ENCODE measurements around the gene MAPK10.

- TF ChIP-seq, protein P1, sequence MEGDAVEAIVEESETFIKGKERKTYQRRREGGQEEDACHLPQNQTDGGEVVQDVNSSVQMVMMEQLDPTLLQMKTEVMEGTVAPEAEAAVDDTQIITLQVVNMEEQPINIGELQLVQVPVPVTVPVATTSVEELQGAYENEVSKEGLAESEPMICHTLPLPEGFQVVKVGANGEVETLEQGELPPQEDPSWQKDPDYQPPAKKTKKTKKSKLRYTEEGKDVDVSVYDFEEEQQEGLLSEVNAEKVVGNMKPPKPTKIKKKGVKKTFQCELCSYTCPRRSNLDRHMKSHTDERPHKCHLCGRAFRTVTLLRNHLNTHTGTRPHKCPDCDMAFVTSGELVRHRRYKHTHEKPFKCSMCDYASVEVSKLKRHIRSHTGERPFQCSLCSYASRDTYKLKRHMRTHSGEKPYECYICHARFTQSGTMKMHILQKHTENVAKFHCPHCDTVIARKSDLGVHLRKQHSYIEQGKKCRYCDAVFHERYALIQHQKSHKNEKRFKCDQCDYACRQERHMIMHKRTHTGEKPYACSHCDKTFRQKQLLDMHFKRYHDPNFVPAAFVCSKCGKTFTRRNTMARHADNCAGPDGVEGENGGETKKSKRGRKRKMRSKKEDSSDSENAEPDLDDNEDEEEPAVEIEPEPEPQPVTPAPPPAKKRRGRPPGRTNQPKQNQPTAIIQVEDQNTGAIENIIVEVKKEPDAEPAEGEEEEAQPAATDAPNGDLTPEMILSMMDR (IDR thresholded peaks at IDR 0.05; ENCODE audit: low read depth, low read length) = no peak
- TF ChIP-seq POLR2A (IDR thresholded peaks at IDR 0.05; ENCODE audit: extremely low read depth, insufficient read length) = no peak
Observed at GRCh38 chr4:86019362-86019761, 340.5 kb downstream of the MAPK10 start.

Measured in NB4 (cell line).